Stimulated activated naive CD8-positive, alpha-beta T cell treated with anti-CD3 and anti-CD28 coated beads, Interleukin-15, amount 100 ng/mL, for 72 hours (primary cell): ENCODE measurements around the gene GTF2F1.

Experiments used
- ATAC-seq: fragments of 150-1000 bp; cut with Tn5 transposase; 2 replicates; pipeline ENCODE4 v1.10.0; 2021; ENCODE audit warnings: mild to moderate bottlenecking, moderate library complexity
- DNase-seq, 2 donors: peaks; one replicate each; pipeline ENCODE4 v3.0.0; 2021 to 2022
- H3K27ac Mint-ChIP-seq, 2 donors: one replicate each; pipeline ENCODE4 v1.8.0; 2022; ENCODE audit warnings: mild to moderate bottlenecking in 2 of 2, mixed read lengths in 2 of 2, moderate library complexity in 2 of 2
- H3K27me3 Mint-ChIP-seq: one replicate; pipeline ENCODE4 v1.8.0; 2022; ENCODE audit warnings: mixed read lengths
- H3K4me1 Mint-ChIP-seq: one replicate; pipeline ENCODE4 v1.8.0; 2022; ENCODE audit warnings: mild to moderate bottlenecking, mixed read lengths
- H3K4me3 Mint-ChIP-seq, 2 donors: one replicate each; pipeline ENCODE4 v1.8.0; 2022; ENCODE audit warnings: mild to moderate bottlenecking in 2 of 2, mixed read lengths in 2 of 2, moderate library complexity in 1 of 2
- H3K9me3 Mint-ChIP-seq, 2 donors: one replicate each; pipeline ENCODE4 v1.8.0; 2022; ENCODE audit warnings: mixed read lengths in 2 of 2

Gene GTF2F1

DNA sequence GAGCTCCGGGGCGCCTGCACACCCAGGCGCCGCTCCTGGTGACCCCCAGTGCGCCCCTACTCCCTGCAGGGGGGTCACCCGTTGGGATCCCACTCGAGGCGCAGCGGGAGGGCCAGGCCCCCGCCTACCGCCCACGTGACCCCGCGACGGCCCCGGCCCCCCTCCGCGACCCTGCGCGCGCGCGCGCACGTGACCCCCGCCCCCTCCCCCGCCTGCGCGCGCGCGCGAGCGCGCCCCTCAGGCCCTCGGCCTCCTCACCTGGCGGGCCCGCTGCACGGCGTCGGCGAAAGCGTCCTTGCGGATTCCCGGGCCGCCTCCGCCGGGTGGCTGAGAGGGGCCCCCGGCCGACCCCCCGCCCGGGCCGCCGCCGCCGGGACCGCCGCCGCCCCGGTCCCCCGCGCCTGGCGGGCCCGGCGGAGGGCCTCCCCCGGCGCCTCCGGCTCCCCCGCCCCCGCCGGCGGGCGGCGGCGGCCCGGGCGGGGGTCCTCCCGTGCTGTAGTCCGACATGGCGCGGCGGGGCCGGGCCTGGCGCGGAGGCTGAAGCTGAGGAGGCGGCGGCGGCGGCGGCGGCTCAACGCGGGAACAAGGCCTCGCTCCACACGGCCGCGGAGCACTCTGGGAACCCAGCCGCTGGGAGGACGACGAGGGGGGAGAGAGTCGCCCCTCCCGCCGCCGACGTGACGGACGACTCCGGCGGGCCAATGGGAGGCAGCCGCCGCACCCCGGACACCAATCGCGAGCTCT is 31.4 kb upstream of the GTF2F1 start, which contains the start of gene KHSRP:
TSS of gene KHSRP (minus strand) at position 617 of the 744 bp plus-strand sequence. CDS start at position 507, 110 bp downstream.
- Mint-ChIP-seq H3K9me3 (peaks cover 0 to 7% of the 10 kb centered on the region in 2 donors), H3K27me3 (no peaks in the 10 kb centered on the region), H3K4me1 (peaks cover 47% of the 10 kb centered on the region), H3K27ac (peak within 1 kb of the TSS; percentile 95 to 96), H3K4me3 (peak within 1 kb of the TSS; percentile 92 to 94)
- ATAC-seq, result no peak
- DNase-seq, result peak in 1 of 2 donors; percentile 29

DNA sequence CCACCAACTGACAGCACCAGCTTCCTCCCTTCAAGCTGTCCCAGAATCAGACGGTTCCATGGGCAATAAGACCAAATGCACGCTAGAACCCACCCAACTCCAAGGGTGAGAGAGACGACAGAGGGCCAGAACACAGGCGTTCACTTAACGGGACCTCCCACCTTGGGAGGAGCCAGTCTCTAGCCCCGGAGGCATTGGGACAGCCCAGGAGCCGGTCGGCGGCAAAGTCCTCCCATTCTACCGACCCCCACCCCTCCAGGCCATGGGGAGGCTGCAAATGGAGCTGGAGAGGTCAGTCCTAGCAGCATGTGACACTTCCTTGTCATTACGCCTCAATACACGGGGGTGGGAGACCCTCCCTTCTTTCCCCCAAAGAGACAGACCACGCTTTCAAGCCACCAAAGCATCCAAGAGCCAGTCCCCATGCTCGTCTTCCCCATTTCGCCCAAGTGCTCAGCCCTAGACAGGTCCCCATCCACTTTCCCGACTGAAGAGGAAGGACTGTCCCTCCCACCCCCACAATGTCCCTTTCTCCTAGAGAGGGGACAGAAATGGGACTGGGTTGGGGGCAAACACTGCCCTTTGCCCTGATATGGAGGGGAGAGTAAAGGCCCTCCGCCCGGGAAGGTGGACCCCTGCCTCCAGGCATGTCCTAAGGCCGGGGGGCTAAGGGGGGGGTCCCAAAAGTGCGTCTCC is 30.7 kb upstream of the GTF2F1 start:
- Mint-ChIP-seq H3K4me3 (peak overlapping the region; percentile 92 to 94), H3K27ac (peak overlapping the region; percentile 72 to 94), H3K9me3 (peaks cover 0 to 7% of the 10 kb centered on the region in 2 donors), H3K4me1 (peaks cover 50% of the 10 kb centered on the region), H3K27me3 (no peaks in the 10 kb centered on the region)
- ATAC-seq (no peak), DNase-seq (peak in 1 of 2 donors; percentile 34)

DNA sequence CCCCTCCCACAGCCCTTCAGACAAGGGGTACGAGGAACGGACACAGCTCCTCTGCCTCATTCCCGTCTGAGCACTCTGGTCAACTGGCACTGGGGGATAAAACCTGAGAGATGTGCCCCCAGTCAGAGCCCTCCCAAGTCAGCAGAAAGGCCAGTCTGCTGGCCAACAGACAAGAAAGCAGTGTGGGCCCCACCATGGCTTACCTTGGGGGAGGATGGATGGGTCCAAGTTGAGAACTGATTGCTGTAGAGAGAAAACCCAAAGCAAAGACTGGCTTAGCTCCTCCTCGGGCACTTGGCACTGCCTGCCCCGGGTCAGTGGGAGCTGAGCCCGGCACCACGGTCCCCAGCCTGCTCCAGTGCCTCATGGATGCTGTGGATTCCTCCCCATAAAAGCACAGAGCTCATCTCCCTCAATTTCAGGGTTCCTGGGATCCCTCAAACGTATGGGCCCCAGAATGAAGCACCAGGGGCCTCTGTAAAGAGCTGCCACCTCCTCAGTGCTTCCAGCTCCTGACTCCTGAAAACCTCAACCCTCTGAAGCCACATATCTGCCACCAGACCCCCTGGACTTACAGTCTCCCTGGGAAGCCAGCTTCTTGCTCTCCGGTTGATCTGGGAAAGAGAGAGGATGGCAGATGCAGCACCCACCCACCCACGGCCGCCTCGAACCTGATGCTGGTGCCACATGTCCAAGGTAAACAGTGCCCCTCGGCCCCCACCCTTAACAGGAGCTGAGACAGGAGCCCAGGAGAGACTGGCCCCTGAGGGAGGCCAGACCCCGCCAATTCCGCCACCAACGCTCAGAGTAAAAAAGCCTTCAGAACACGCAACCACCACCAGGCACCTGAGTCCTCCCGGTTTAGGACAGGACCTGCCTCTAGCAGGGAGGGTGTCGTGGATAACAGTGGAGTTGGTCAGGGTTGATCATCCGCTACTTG is 28.4 kb upstream of the GTF2F1 start:
- DNase-seq, result no peak
- no peak for ATAC-seq
- H3K27ac Mint-ChIP-seq, result peak overlapping the region in 1 of 2 donors; percentile 85
- H3K4me1 Mint-ChIP-seq, result peaks cover 50% of the 10 kb centered on the region
- peaks cover 0 to 7% of the 10 kb centered on the region in 2 donors for H3K9me3 Mint-ChIP-seq
- H3K4me3 Mint-ChIP-seq, result no peak overlapping the region
- H3K27me3 Mint-ChIP-seq, result no peaks in the 10 kb centered on the region

DNA sequence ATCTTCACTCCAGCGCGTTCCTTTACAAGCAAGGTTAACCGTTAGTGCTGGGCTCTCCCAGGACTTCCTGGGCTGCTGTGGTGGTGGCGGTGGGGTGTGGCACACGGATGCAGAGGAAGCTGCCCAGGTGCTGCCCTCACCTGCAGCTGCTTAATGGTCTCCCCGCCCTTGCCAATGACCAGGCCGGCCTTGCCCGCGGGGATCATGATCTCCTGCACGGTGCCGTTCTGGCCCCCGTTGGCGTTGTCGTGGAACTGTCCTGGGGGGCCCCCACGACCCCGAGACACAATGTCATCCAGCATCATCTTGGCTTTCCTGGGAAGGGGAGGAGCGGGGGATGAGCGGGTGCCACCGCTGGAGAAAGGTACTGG is 25.6 kb upstream of the GTF2F1 start:
- Mint-ChIP-seq H3K4me3 (no peak overlapping the region), H3K27ac (peak overlapping the region in 1 of 2 donors; percentile 48), H3K9me3 (no peaks in the 10 kb centered on the region), H3K27me3 (no peaks in the 10 kb centered on the region), H3K4me1 (peaks cover 35% of the 10 kb centered on the region)
- no peak for ATAC-seq
- no peak for DNase-seq

DNA sequence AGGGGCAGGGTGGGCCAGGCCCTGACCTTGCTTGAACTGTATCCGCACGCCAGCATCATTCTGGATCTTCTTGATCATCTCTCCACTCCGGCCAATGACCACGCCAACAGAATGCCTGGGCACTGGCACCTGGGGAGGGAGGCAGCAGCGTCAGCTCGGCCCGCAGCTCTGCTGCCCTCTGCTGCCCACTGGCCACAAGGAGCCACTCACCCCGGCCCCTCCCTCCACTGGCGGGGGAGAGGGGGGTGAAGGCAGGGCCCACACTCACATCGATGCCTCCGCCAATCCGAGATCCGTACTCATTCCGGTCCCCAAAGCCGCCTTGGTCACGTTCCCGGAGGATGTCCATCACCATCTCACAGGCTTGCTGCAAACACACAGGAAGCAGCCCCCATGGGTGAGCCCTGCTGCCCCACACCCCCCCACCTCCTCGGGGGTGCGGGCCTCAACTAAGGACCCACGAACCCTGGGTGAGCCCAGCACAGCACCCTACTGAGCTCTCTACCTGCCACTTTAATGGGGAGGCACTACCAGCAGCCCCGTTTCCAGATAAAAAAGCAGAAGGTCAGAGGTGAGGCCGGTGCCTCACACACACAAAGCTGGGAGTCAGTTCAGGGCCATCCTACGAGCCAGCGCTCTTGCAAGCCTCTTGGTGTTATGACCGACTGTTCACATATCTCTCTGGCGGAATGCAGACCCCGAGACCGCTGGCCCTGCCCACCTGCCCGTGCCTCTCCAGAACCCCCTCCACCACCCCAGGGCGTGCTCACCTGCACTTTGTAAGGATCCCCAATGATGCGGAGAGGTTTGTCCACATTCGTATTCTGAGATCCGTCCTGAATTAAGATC is 25.0 kb upstream of the GTF2F1 start:
- DNase-seq (no peak), ATAC-seq (no peak)
- Mint-ChIP-seq H3K27ac (peak overlapping the region; percentile 31 to 48), H3K4me3 (no peak overlapping the region), H3K27me3 (no peaks in the 10 kb centered on the region), H3K9me3 (no peaks in the 10 kb centered on the region), H3K4me1 (peaks cover 29% of the 10 kb centered on the region)

DNA sequence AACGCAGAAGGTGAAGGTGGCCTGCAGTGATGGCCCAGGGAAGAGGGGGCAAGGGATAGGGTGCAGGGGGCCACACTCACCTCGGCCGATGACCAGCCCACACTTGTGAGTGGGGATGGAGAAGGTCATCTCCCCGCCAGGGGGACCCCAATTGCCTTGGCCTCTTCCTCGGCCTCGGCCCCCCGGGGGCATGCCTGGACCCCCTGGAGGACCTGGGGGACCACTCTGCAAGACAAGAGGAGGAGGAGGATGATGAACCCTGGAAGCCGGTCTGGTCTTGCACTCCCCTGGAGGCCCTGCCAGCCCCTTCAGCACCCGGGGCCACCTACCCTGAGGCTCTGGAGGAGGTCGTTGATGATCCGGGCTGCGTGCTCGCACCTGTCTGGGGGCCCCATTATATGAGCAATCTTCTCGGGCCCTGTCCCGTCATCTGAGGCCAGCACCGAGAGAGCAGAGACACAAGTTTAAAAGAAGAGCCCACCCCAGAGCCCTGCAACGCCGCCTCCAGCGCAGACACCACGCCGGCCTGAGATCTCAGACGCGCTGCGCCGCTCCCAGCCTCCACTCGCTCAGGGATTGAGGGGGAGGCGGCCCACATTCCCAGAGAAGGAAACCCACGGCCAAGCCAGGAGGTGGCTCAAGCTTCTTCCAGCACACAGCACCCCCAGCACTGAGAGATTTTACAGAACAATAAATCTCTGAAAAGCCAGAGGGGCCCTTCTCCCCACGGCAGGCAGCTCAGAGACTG is 23.9 kb upstream of the GTF2F1 start:
- peak overlapping the region in 1 of 2 donors; percentile 82 for H3K27ac Mint-ChIP-seq
- DNase-seq (no peak), ATAC-seq (no peak)
- no peak overlapping the region for H3K4me3 Mint-ChIP-seq
- no peaks in the 10 kb centered on the region for H3K9me3 Mint-ChIP-seq
- peaks cover 18% of the 10 kb centered on the region for H3K4me1 Mint-ChIP-seq
- no peaks in the 10 kb centered on the region for H3K27me3 Mint-ChIP-seq

DNA sequence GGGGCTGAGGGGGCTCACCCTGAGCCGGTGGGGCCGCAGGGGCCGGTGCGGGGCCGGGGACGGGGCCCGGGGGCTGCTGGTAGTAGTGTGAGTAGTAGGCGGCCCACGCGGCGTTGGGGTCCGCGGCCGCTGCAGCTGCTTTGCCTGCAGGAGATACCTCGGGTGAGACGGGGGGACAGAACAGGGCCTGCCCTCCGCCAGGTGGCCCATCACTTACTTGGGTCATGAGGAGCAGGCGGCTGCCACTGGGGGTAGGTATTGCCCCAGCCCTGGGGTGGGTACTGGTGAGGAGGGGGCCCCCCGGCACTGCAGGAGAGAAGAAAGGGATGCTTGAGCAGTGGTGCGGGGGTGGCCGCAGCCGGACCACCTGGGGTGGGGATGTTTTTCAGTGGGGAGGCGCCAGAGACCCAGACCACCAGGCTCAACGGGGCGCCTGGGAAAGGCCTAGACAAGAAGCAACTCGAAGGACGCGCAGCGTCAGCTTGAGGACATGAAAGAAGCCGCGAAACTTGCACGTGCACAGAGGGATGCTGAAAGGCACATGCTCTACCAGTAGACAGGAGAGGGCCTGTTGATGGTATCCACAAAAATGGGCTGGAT is 22.7 kb upstream of the GTF2F1 start:
- DNase-seq (no peak), ATAC-seq (peak; percentile 26)
- H3K27me3 Mint-ChIP-seq, result no peaks in the 10 kb centered on the region
- peaks cover 7% of the 10 kb centered on the region for H3K4me1 Mint-ChIP-seq
- H3K9me3 Mint-ChIP-seq, result no peaks in the 10 kb centered on the region
- no peak overlapping the region for H3K4me3 Mint-ChIP-seq
- H3K27ac Mint-ChIP-seq, result no peak overlapping the region

DNA sequence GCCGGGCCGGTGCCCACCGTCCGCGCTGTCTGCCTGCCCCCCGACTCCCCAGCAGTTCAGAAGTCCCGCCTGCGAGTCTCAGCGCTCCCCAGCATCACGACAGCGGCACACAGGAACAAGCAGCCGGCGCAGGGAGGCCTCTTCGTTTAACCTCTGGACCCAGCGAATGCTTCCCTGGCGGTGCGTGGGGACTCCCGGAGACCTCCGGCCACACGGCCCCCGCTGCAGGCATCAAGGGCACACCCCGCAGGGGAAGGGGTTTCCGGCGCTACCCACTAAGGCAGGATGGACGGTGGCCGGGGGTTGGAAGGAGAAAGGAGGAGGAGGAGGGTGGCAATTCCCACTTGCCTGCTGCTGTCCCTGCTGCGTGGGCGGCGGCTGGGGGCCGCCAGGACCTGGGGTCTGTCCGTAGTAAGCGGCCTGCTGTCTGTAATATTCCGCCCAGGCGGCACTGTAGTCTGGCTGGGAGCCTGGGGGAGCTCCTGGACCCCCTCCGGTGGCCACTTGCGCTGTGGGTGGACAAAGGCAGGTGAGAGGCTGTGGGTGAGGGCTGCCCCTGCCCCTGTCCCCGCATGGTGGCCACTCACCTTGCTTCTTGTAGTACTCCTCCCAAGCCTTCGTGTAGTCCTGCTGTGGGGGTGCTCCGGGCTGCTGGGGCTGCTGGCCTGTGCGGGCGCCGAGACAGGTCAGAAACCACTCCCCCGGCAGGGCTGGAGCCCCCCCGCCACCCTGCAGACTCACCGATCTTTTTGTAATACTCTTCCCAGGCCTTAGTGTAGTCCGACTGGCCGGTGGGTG is 22.0 kb upstream of the GTF2F1 start:
- no peak overlapping the region for H3K27ac Mint-ChIP-seq
- no peaks in the 10 kb centered on the region for H3K27me3 Mint-ChIP-seq
- H3K9me3 Mint-ChIP-seq, result no peaks in the 10 kb centered on the region
- no peak for DNase-seq
- no peak overlapping the region for H3K4me3 Mint-ChIP-seq
- no peak for ATAC-seq
- H3K4me1 Mint-ChIP-seq, result peaks cover 6% of the 10 kb centered on the region

DNA sequence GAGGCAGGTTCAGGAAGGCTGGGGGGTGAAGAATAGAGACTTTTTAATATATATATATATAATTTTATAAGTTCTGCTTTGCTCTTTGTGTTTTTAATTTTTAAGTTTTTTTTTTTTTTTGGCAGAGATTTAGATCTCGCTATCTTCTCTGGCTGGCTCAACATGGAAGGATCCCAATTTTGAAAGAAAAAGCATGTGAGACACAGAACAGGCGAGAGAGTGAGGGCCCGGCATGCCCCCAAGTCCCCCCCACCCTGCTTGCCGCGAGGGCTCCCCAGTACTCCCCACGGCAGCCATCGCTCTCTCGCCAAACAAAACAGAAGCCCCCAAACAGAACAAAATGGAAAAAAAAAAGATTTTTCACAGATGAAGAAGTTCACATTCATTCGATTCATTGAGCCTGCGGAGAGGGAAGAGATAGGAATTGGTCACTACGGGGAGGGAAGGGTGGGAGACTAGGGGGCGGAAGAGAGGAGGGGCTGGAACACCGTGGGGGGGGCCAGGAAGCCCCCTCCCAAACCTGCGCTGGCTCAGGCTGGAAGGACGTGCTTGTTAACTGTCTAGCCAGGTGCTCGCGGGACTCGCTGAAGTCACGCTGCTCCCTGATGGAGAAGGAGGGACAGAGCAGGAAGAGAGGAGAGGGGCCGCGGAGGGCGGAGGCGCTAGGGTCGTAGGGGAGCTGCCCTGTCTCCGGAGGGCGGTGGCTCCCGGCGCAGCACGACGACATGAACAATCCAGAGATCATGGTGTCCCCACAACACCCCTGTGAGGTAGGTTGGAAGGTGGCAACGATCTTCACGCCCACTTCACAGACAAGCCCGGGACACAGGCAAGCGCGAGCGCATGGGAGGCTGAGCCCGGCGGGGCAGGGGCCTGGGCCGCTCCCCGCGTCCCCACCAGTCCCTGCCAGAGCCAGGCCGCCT is 21.0 kb upstream of the GTF2F1 start:
- Mint-ChIP-seq H3K27ac (peak overlapping the region; percentile 67 to 69), H3K27me3 (no peaks in the 10 kb centered on the region), H3K4me3 (no peak overlapping the region), H3K9me3 (no peaks in the 10 kb centered on the region), H3K4me1 (peaks cover 6% of the 10 kb centered on the region)
- DNase-seq (no peak), ATAC-seq (no peak)

DNA sequence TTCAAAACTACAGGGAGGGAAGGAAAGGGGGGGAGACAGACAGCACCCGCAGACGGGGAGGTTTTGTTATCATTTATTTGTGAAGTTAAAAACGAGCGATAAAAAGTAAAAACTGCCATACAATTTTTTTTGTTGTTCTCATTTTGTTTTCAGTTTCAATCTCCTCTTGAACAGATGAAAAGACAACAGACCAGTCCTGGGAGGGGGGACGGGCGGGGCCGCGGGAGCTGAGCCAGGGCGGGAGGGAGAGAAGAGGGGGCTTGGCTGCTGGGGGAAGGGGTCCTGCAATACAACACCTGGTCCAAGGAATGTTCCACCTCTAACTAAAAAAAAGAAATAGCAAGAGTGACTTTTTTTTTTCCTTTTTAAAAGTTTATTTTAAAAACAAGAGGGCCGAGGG is 20.3 kb upstream of the GTF2F1 start:
- Mint-ChIP-seq H3K9me3 (no peaks in the 10 kb centered on the region), H3K27me3 (no peaks in the 10 kb centered on the region), H3K4me1 (no peaks in the 10 kb centered on the region), H3K4me3 (no peak overlapping the region), H3K27ac (peak overlapping the region in 1 of 2 donors; percentile 69)
- DNase-seq (no peak), ATAC-seq (no peak)

DNA sequence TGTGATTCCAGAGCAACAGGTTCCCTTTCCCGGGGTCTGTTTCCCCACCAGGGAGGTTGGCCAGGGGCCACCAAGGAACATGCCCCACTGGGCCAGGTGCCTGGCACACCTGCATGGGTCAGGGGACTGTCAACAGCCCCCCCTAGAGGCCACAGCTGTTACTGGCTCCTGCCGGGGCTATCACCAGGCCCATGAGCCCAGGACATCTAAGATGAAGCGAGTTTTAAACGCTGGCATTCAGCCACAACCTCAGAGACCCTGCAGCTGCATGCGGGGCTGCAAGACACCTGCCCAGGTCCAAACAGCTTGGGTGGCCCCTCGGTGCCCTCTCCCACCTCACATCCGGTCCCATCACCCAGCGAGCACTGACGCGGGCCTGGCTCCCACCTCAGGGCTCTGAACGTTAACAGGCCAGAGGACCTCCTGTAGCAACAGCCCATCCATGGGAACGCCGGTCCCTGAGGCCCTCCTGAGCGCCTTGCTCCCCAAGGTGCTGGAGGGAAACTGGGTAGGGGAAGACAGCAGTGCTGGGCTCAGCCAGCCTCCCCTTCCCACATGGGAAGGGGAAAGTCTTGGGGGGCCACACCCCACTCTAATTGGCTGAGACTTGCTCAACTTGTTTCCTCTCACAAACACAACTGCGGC is 19.6 kb upstream of the GTF2F1 start:
- Mint-ChIP-seq H3K9me3 (no peaks in the 10 kb centered on the region), H3K4me1 (no peaks in the 10 kb centered on the region), H3K4me3 (no peak overlapping the region), H3K27ac (no peak overlapping the region), H3K27me3 (no peaks in the 10 kb centered on the region)
- ATAC-seq, result peak; percentile 79
- peak; percentile 41 to 58 for DNase-seq

DNA sequence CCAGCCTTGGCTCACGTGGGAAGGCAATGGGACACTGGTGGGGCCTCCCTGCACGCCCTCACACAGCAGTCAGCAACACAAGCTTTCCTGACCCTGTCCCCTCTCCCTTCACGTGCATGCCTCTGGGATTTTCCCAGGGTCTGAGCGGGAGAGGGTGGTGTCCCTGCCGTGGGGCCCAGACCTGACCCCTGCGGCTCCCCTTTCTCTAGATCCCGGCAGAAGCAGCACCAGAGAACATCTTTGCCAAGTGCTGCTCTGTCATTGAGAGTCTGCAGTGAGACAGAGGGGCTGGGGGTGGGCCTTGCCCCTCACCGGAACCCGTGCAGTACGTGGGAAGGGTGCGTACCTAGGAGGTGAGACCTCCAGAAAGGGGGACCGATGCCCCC is 19.1 kb upstream of the GTF2F1 start:
- Mint-ChIP-seq H3K4me3 (no peak overlapping the region), H3K27me3 (no peaks in the 10 kb centered on the region), H3K27ac (no peak overlapping the region), H3K9me3 (no peaks in the 10 kb centered on the region), H3K4me1 (no peaks in the 10 kb centered on the region)
- peak; percentile 34 for ATAC-seq
- no peak for DNase-seq
